Epithelial cell of proximal tubule (primary cell): ENCODE results near the gene ADAMTS9. TPM values are rescaled to one million over a fixed set of nuclear protein-coding genes. Genes with fewer than 3 reads are reported as not detected.

Source experiments
- DNase-seq: peaks from one replicate; pipeline ENCODE4 v3.0.0-alpha.2; 2011; ENCODE audit warnings: low read depth
- H3K4me3 ChIP-seq: 2 replicates; pipeline ENCODE4 v1.5.1; 2011; ENCODE audit warnings: low read depth, mild to moderate bottlenecking, low read length
- CTCF ChIP-seq: conservative IDR thresholded peaks from 2 replicates; pipeline ENCODE4 v1.5.1; 2012; ENCODE audit warnings: low read depth, mild to moderate bottlenecking, low read length
- total RNA-seq: library from RNA; depleted of rRNA; stranded (reverse); fragments of >200 nt; gene quantifications from 2 replicates; pipeline ENCODE4 v1.2.3, GENCODE V29; 2015

Gene ADAMTS9
- total RNA-seq, 1 donor from 2014 or later = 92.7 TPM

GRCh38 chr3:64648927-64649906 lies 38.6 kb downstream of the ADAMTS9 start:
- H3K4me3 ChIP-seq = no peak overlapping the region
- no peak for TF ChIP-seq CTCF
- DNase-seq = no peak

- no peak overlapping the region for H3K4me3 ChIP-seq
- no peak for DNase-seq
- no peak for TF ChIP-seq CTCF
These were observed 40.0 kb downstream of the ADAMTS9 start for GRCh38 chr3:64647825-64648224.

- no peak overlapping the region for H3K4me3 ChIP-seq
- TF ChIP-seq CTCF = no peak
- DNase-seq = no peak
These were observed 42.6 kb downstream of the ADAMTS9 start for GRCh38 chr3:64645243-64645642.

GRCh38 chr3:64644483-64644882 lies 43.3 kb downstream of the ADAMTS9 start:
- DNase-seq = no peak
- no peak for TF ChIP-seq CTCF

GRCh38 chr3:64642327-64643151 lies 45.3 kb downstream of the ADAMTS9 start:
- DNase-seq = no peak
- no peak for TF ChIP-seq CTCF
- H3K4me3 ChIP-seq = no peak overlapping the region

More at GRCh38 chr3:64644483-64644882, 43.3 kb downstream of the ADAMTS9 start:
- no peak overlapping the region for H3K4me3 ChIP-seq

- TF ChIP-seq CTCF = no peak
- H3K4me3 ChIP-seq = no peak overlapping the region
- DNase-seq = no peak
These were observed 48.8 kb downstream of the ADAMTS9 start for GRCh38 chr3:64638981-64639481.
